H1 (cell line): ENCODE results near the gene ACACB. TPM values are rescaled to one million over a fixed set of nuclear protein-coding genes. Genes with fewer than 3 reads are reported as not detected.

Experiments
- CTCF ChIA-PET: fragments of 300-600 bp; sonication (Branson Sonifier 250); formaldehyde crosslinking; loops from one replicate; lab custom pipeline; 2021; ENCODE audit not compliant: partially characterized antibody; lab: Charles Lee
- POLR2A ChIA-PET: fragments of 300-600 bp; sonication (Branson Sonifier 250); formaldehyde crosslinking; loops from one replicate; lab custom pipeline; 2021; ENCODE audit warnings: inconsistent platforms; ENCODE audit not compliant: partially characterized antibody; lab: Charles Lee
- DNase-seq, 2 experiments: peaks; one replicate each; pipeline versions ENCODE4 v3.0.0 to v3.0.0-alpha.2; 2010 to 2022; ENCODE audit warnings: low spot score in 2 of 2, low read depth in 1 of 2, mixed read lengths in 1 of 2
- FAIRE-seq: peaks from 2 replicates; lab custom pipeline; 2011; peaks lifted over from hg19 to GRCh38; lab: Jason Lieb, UNC
- H2AFZ ChIP-seq: 2 replicates; pipeline ENCODE4 v1.8.1; 2012; ENCODE audit warnings: low read length, inconsistent platforms
- H2AK5ac ChIP-seq: 2 replicates; pipeline ENCODE4 v1.6.1; 2013; ENCODE audit warnings: low read depth, low read length
- H2BK120ac ChIP-seq: replicated peaks from 2 replicates; pipeline ENCODE3; 2013; ENCODE audit warnings: low read depth, low read length, inconsistent platforms
- H2BK12ac ChIP-seq: 2 replicates; pipeline ENCODE4 v1.6.1; 2013; ENCODE audit warnings: low read depth, low read length
- H2BK15ac ChIP-seq: 2 replicates; pipeline ENCODE4 v1.6.1; 2013; ENCODE audit warnings: low read length
- H2BK20ac ChIP-seq: 2 replicates; pipeline ENCODE4 v1.6.1; 2013; ENCODE audit warnings: low read length
- H2BK5ac ChIP-seq: 2 replicates; pipeline ENCODE4 v1.6.1; 2013; ENCODE audit warnings: low read depth, low read length
- H3K14ac ChIP-seq: 2 replicates; pipeline ENCODE4 v1.6.1; 2013; ENCODE audit warnings: inconsistent platforms; ENCODE audit not compliant: insufficient read length
- H3K18ac ChIP-seq: 2 replicates; pipeline ENCODE4 v1.6.1; 2013; ENCODE audit warnings: low read length; ENCODE audit errors: extremely low read depth
- H3K23ac ChIP-seq: 2 replicates; pipeline ENCODE4 v1.6.1; 2013; ENCODE audit warnings: inconsistent platforms; ENCODE audit not compliant: insufficient read length
- H3K23me2 ChIP-seq: 2 replicates; pipeline ENCODE4 v1.6.1; 2013; ENCODE audit warnings: low read depth, low read length
- H3K27ac ChIP-seq: 2 replicates; pipeline ENCODE4 v1.6.1; 2011; ENCODE audit warnings: low read depth, low read length, inconsistent platforms
- H3K27me3 ChIP-seq, 4 experiments: replicated peaks in 1 of 4; 1 replicate in 1 of 4; 2 replicates in 3 of 4; pipeline versions ENCODE4 v1.6.1 to v1.8.1; 2011 to 2013; ENCODE audit warnings: low read length in 3 of 4, mild to moderate bottlenecking in 3 of 4, inconsistent platforms in 2 of 4, mixed read lengths in 2 of 4, moderate library complexity in 1 of 4; ENCODE audit not compliant: control insufficient read depth in 3 of 4, insufficient read depth in 3 of 4; ENCODE audit errors: extremely low read depth in 1 of 4
- H3K36me3 ChIP-seq, 4 experiments: 2 replicates each; pipeline versions ENCODE4 v1.6.1 to v1.8.1; 2011 to 2013; ENCODE audit warnings: mild to moderate bottlenecking in 4 of 4, low read length in 3 of 4, moderate library complexity in 2 of 4, control low read depth in 1 of 4, inconsistent platforms in 1 of 4; ENCODE audit not compliant: insufficient read depth in 4 of 4, control insufficient read depth in 2 of 4
- H3K4ac ChIP-seq: replicated peaks from 2 replicates; pipeline ENCODE3; 2013; ENCODE audit warnings: low read length, low read depth, mixed read lengths, inconsistent platforms; ENCODE audit not compliant: insufficient read length
- H3K4me1 ChIP-seq, 4 experiments: replicated peaks in 1 of 4; 1 replicate in 1 of 4; 2 replicates in 3 of 4; pipeline versions ENCODE4 v1.6.1 to v1.8.1; 2011 to 2013; ENCODE audit warnings: low read length in 3 of 4, inconsistent platforms in 2 of 4, mixed read lengths in 1 of 4; ENCODE audit not compliant: insufficient read depth in 4 of 4, control insufficient read depth in 3 of 4
- H3K4me2 ChIP-seq, 2 experiments: 2 replicates each; pipeline versions ENCODE4 v1.6.1 to v1.8.1; 2011 to 2013; ENCODE audit warnings: low read depth in 2 of 2, low read length in 2 of 2, control low read depth in 1 of 2, inconsistent platforms in 1 of 2, mild to moderate bottlenecking in 1 of 2; ENCODE audit not compliant: insufficient read depth in 1 of 2
- H3K4me3 ChIP-seq, 4 experiments: fragments of 200-600, 300-600 bp in 1 of 4; sonication (generic), shearing (Covaris generic), sonication (Bioruptor Twin) in 1 of 4; 2 replicates each; pipeline versions ENCODE4 v1.5.1 to v1.8.1; 2011 to 2016; ENCODE audit warnings: low read length in 4 of 4, low read depth in 3 of 4, control low read depth in 2 of 4, inconsistent platforms in 2 of 4, mild to moderate bottlenecking in 2 of 4, mixed read lengths in 1 of 4, moderate library complexity in 1 of 4; ENCODE audit not compliant: insufficient read depth in 2 of 4; ENCODE audit errors: extremely low read depth in 1 of 4
- H3K56ac ChIP-seq: replicated peaks from 2 replicates; pipeline ENCODE3; 2013; ENCODE audit warnings: low read depth, mild to moderate bottlenecking, mixed read lengths, low read length, inconsistent platforms; ENCODE audit not compliant: insufficient read length
- H3K79me1 ChIP-seq: 2 replicates; pipeline ENCODE4 v1.6.1; 2013; ENCODE audit warnings: low read depth, low read length, control low read depth
- H3K79me2 ChIP-seq, 2 experiments: 2 replicates each; pipeline versions ENCODE4 v1.6.1 to v1.8.1; 2012 to 2013; ENCODE audit warnings: low read length in 2 of 2, mild to moderate bottlenecking in 2 of 2, inconsistent platforms in 1 of 2; ENCODE audit not compliant: insufficient read depth in 2 of 2, control insufficient read depth in 1 of 2
- H3K9ac ChIP-seq, 4 experiments: replicated peaks in 1 of 4; 1 replicate in 1 of 4; 2 replicates in 3 of 4; pipeline versions ENCODE4 v1.6.1 to v1.8.1; 2011 to 2013; ENCODE audit warnings: low read depth in 3 of 4, low read length in 3 of 4, control low read depth in 2 of 4, mild to moderate bottlenecking in 2 of 4, moderate library complexity in 2 of 4, inconsistent platforms in 1 of 4; ENCODE audit errors: extremely low read depth in 1 of 4
- H3K9me3 ChIP-seq, 2 experiments: 2 replicates each; pipeline versions ENCODE4 v1.6.1 to v1.8.1; 2012 to 2013; ENCODE audit warnings: mild to moderate bottlenecking in 2 of 2, moderate library complexity in 2 of 2, control low read depth in 1 of 2, inconsistent platforms in 1 of 2, low read depth in 1 of 2, low read length in 1 of 2, mixed read lengths in 1 of 2; ENCODE audit not compliant: insufficient read depth in 2 of 2
- H4K20me1 ChIP-seq, 2 experiments: replicated peaks in 1 of 2; 2 replicates each; pipeline versions ENCODE3 to v1.8.1; 2011 to 2013; ENCODE audit warnings: inconsistent platforms in 2 of 2, low read length in 2 of 2, mild to moderate bottlenecking in 1 of 2; ENCODE audit not compliant: insufficient read depth in 2 of 2, control insufficient read depth in 1 of 2
- H4K5ac ChIP-seq: 2 replicates; pipeline ENCODE4 v1.6.1; 2013; ENCODE audit warnings: low read length, low read depth, mixed read lengths, inconsistent platforms; ENCODE audit not compliant: insufficient read length
- H4K8ac ChIP-seq: 2 replicates; pipeline ENCODE4 v1.8.0; 2013; ENCODE audit warnings: mild to moderate bottlenecking, moderate library complexity, low read length, inconsistent platforms; ENCODE audit not compliant: insufficient read depth; ENCODE audit errors: extremely low read depth
- H4K91ac ChIP-seq: replicated peaks from 2 replicates; pipeline ENCODE3; 2013; ENCODE audit warnings: low read length, mixed read lengths, inconsistent platforms; ENCODE audit not compliant: insufficient read length
- EP300 ChIP-seq, 2 experiments: IDR thresholded peaks; 1 replicate in 1 of 2; 2 replicates in 1 of 2; pipeline ENCODE4 v1.6.1; 2011 to 2012; ENCODE audit warnings: low read depth in 2 of 2, low read length in 2 of 2, mild to moderate bottlenecking in 2 of 2, borderline replicate concordance in 1 of 2, inconsistent platforms in 1 of 2, moderate library complexity in 1 of 2
- HDAC6 ChIP-seq: IDR thresholded peaks from one replicate; pipeline ENCODE4 v1.7.1; 2012; ENCODE audit warnings: low read depth, mild to moderate bottlenecking, inconsistent platforms, low read length, moderate library complexity
- KDM4A ChIP-seq: IDR thresholded peaks from one replicate; pipeline ENCODE4 v1.7.1; 2012; ENCODE audit warnings: low read depth, mild to moderate bottlenecking, moderate library complexity, low read length, inconsistent platforms; ENCODE audit not compliant: severe bottlenecking
- RAD21 ChIP-seq, 2 experiments: IDR thresholded peaks in 1 of 2; conservative IDR thresholded peaks in 1 of 2; 2 replicates each; pipeline ENCODE4 v1.6.1; 2011; ENCODE audit warnings: low read depth in 2 of 2, low read length in 2 of 2, improper control_type of control experiment in 1 of 2, inconsistent platforms in 1 of 2, mild to moderate bottlenecking in 1 of 2, moderate library complexity in 1 of 2
- RNF2 ChIP-seq: fragments of 200-900, 300-1000 bp; sonication (generic); IDR thresholded peaks from 2 replicates; pipeline ENCODE4 v1.7.1; 2016; ENCODE audit warnings: borderline replicate concordance, low read depth, mild to moderate bottlenecking, antibody characterized with exemption, low read length; ENCODE audit not compliant: poor library complexity, severe bottlenecking; ENCODE audit errors: missing control alignments
- SAP30 ChIP-seq: fragments of 300-600 bp; sonication (generic); IDR thresholded peaks from 2 replicates; pipeline ENCODE4 v1.7.1; 2012; ENCODE audit warnings: low read length, moderate library complexity, mild to moderate bottlenecking, inconsistent platforms; ENCODE audit not compliant: insufficient read depth, insufficient replicate concordance
- TCF12 ChIP-seq: IDR thresholded peaks from 2 replicates; pipeline ENCODE4 v1.6.1; 2011; ENCODE audit warnings: low read depth, mild to moderate bottlenecking, low read length
- WGBS, 2 experiments: shearing (Covaris generic) in 1 of 2; methylation state at CpG; one replicate each; pipeline versions ENCODE4 v1.1.6 to v1.1.7; 2013 to 2015; ENCODE audit warnings: low lambda C conversion rate in 2 of 2, mixed read lengths in 2 of 2, inconsistent platforms in 1 of 2, low coverage in 1 of 2, missing lambda C conversion rate in 1 of 2; ENCODE audit not compliant: insufficient replicate concordance in 2 of 2, insufficient coverage in 1 of 2, insufficient read length in 1 of 2; ENCODE audit errors: extremely low coverage in 1 of 2, missing lambda C conversion rate in 1 of 2; 5-methylcytosine and 5-hydroxymethylcytosine counted together
- polyA plus RNA-seq, 7 experiments: library from polyadenylated mRNA; depleted of rRNA in 3 of 7; stranded (reverse) in 5 of 7; unstranded in 2 of 7; fragments of >200 nt in 5 of 7; fragments of 200-250 nt in 2 of 7; gene quantifications; 1 replicate in 5 of 7; 2 replicates in 1 of 7; 4 replicates in 1 of 7; pipeline versions ENCODE4 v1.2.1 to v1.2.3, GENCODE V29; 2011 to 2013; ENCODE audit warnings: missing spikeins in 2 of 7, mixed read lengths in 2 of 7
- total RNA-seq: library from RNA; stranded (reverse); fragmentation: NEBNext Ultra II Directional; extraction: Animal tissue kit (Norgen Biotek cat#: 25700); gene quantifications from 2 replicates; pipeline ENCODE4 v1.2.1, GENCODE V29; 2021

The ACACB gene
- total and polyA plus RNA-seq, 2 of the 8 experiments (the other 6 are each of a cell fraction or from before 2014, with no cell fraction given) = 5.8 to 15.3 TPM

DNA sequence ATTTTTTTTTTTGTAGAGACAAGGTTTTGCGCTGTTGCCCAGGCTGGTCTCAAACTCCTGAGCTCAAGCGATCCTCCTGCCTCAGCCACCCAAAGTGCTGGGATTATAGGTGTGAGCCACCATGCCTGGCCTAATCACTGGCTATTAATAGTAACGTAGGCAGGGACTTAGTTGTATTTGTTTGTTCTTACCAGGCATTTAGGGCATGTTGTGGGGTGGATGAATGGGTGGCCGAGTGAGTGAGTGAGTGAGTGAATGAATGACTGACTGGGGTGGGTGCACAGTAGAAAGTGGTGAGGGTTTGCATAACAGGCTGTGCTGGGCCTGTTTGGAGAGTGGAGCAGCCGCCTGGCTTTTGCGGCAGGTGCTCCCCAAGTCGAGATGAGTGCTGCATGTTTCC, 105.7 kb downstream of the ACACB start:
- H3K56ac ChIP-seq = no peak overlapping the region
- H3K18ac ChIP-seq = no peak overlapping the region
- H4K8ac ChIP-seq = no peak overlapping the region
- H3K4me2 ChIP-seq = no peak overlapping the region
- H4K5ac ChIP-seq = no peak overlapping the region
- no peak overlapping the region for H3K9ac ChIP-seq
- no peak overlapping the region for H3K4me3 ChIP-seq
- no peak for TF ChIP-seq TCF12
- TF ChIP-seq RAD21 (IDR thresholded peaks at IDR 0.05 in 1 of 2, conservative IDR thresholded peaks at IDR 0.05 in 1 of 2; ENCODE audit: low read depth in 2 of 2, low read length in 2 of 2) = no peak
- TF ChIP-seq HDAC6 = no peak
- no peak for TF ChIP-seq KDM4A
- no peak for TF ChIP-seq SAP30
- TF ChIP-seq RNF2 = no peak
- no peak for TF ChIP-seq EP300 (IDR thresholded peaks at IDR 0.05; ENCODE audit: borderline replicate concordance in 1 of 2, low read depth in 2 of 2, low read length in 2 of 2)
- H2BK15ac ChIP-seq = no peak overlapping the region
- no peak overlapping the region for H3K4ac ChIP-seq
- no peak overlapping the region for H2BK120ac ChIP-seq
- ChIA-PET POLR2A (no interaction called here), CTCF (interaction anchor here (0.6 to 1.1 kb wide), 3 partner anchors 31 to 616 kb away, joined by 3 read pairs; no protein-coding TSS in a partner anchor)
- peaks cover 0 to 3% (median 0%) of the 10 kb centered on the region in 4 experiments; a peak in 2 of 8 replicates for H3K36me3 ChIP-seq
- no peak overlapping the region for H3K23ac ChIP-seq
- H3K27me3 ChIP-seq = no peaks in the 10 kb centered on the region
- FAIRE-seq (no peak), DNase-seq (no peak)
- 94% methylated on average over 7 of the region's 7 CpGs; no CpG with 5 or more reads in 1 of the 2 experiments for WGBS, 2 experiments
- H3K9me3 ChIP-seq = no peaks in the 10 kb centered on the region
- H4K91ac ChIP-seq = no peak overlapping the region
- H2AK5ac ChIP-seq = no peak overlapping the region
- H2BK12ac ChIP-seq = no peak overlapping the region
- H2BK20ac ChIP-seq = no peak overlapping the region
- no peaks in the 10 kb centered on the region for H3K79me2 ChIP-seq
- H3K14ac ChIP-seq = no peak overlapping the region
- H3K4me1 ChIP-seq = no peaks in the 10 kb centered on the region
- no peak overlapping the region for H3K27ac ChIP-seq
- peaks cover 0 to 2% of the 10 kb centered on the region in 2 experiments for H4K20me1 ChIP-seq
- no peaks in the 10 kb centered on the region for H3K23me2 ChIP-seq
- H2BK5ac ChIP-seq = no peak overlapping the region
- H2AFZ ChIP-seq = no peak overlapping the region
- H3K79me1 ChIP-seq = no peaks in the 10 kb centered on the region
